ENCODE results near the gene ADCK1.

Gene ADCK1

DNA sequence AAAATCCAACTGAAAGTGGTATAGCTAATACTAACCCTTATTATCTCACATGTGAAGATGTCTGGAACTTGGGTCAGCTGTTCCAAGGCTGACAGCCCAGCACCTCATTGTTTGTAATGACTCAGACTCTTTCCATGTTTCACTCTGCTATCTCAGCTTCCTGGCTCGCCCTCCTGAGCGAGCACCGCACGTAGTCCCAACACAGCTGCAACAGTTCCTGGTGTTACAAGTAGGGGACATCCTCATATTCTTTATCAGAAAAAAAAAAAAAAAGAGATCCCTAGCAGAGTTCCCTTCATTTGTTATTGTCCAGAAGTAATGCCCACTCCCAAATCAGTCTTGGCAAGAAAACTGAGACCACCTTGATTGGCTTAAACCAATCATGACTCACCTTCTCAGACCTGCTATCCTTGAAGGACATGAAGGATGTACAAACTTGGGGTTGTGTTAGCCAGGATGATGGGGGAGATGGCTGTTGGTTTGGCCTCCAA lies 92.5 kb downstream of the ADCK1 start:
- TF ChIP-seq, protein P1, sequence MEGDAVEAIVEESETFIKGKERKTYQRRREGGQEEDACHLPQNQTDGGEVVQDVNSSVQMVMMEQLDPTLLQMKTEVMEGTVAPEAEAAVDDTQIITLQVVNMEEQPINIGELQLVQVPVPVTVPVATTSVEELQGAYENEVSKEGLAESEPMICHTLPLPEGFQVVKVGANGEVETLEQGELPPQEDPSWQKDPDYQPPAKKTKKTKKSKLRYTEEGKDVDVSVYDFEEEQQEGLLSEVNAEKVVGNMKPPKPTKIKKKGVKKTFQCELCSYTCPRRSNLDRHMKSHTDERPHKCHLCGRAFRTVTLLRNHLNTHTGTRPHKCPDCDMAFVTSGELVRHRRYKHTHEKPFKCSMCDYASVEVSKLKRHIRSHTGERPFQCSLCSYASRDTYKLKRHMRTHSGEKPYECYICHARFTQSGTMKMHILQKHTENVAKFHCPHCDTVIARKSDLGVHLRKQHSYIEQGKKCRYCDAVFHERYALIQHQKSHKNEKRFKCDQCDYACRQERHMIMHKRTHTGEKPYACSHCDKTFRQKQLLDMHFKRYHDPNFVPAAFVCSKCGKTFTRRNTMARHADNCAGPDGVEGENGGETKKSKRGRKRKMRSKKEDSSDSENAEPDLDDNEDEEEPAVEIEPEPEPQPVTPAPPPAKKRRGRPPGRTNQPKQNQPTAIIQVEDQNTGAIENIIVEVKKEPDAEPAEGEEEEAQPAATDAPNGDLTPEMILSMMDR (IDR thresholded peaks at IDR 0.05; ENCODE audit: insufficient read depth, low read length, missing control alignments): no peak
- POLR2A ChIA-PET: no interaction called here
- no peak for DNase-seq (ENCODE audit: low read depth, low spot score)
- CTCF ChIA-PET: no interaction called here
- no peak overlapping the region for H3K4me3 ChIP-seq (ENCODE audit: low read depth, low read length)

DNA sequence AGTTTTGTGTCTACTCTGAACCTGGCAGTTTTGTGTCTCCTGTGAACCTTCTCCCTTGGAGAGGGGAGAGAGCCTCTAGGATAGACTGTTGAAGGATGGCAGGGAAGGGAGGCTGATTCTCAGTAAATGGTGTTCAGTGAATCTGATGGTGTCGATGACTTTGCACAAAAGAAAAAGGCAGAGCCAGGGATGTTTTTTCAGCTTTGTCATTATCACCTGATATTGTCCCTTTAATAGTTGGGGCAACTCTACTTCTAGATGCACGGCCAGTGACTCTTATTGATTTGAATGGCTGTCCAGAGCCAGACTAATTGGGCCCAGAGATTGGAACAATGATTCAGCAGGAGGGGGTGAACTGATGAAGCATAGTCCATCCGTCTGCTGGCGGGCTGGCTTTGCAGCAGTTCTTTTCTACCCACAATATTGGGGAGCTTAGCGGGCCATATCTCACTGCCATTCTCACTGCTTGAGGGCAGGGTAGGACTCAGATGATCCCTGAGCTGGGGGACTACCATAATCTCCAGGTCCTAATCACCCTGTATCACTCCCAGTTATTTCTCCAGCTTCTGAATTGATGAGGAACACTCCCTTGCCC lies 93.1 kb downstream of the ADCK1 start:
- TF ChIP-seq, protein P1 (IDR thresholded peaks at IDR 0.05; ENCODE audit: insufficient read depth, low read length, missing control alignments): no peak
- POLR2A ChIA-PET: no interaction called here
- CTCF ChIA-PET: no interaction called here
- no peak for DNase-seq (ENCODE audit: low read depth, low spot score)
- no peak overlapping the region for H3K4me3 ChIP-seq (ENCODE audit: low read depth, low read length)

DNA sequence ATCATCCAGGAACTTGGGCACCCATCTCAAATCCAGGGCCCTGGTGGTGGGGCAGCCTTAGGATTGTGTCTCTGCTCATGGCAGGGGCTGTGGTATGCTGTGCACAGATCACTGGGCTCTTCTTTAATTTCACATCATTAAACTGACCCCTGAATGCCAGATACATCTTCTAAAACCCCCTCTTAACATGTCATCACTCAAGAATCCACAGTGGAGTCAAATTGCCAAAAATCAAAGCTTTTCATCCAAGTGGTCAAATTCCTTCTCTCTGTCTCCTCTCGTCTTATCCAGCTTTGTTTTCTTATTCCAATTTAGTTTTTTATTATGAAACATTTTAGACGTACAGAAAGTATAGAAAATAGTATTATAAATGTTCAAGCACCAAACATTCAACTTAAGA lies 97.5 kb downstream of the ADCK1 start:
- POLR2A ChIA-PET: no interaction called here
- CTCF ChIA-PET: interaction anchor here (1.4 kb wide), 1 partner anchor 34 kb away, joined by 3 read pairs; no protein-coding TSS in a partner anchor
- no peak for DNase-seq (ENCODE audit: low read depth, low spot score)
- TF ChIP-seq, protein P1 (IDR thresholded peaks at IDR 0.05; ENCODE audit: insufficient read depth, low read length, missing control alignments): no peak
- no peak overlapping the region for H3K4me3 ChIP-seq (ENCODE audit: low read depth, low read length)

DNA sequence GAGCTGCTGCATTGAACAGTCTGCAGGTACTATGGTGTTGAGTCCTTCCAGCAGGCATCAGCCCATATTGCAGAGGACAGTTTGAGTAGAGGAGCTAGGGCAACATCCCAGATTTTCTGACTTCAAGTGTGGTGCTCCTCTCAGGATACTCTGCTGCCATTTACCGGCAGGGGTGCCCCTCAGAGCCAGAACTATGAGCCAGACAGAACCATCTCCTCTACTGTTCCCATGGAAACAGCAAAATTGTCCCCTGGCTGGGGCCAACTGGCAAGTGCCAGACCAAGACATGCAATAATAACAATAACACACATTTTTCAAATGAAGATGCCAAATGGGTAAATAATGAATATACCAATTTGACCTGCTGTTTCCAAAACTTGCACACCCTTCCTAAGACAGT lies 102.9 kb downstream of the ADCK1 start:
- no peak for DNase-seq (ENCODE audit: low read depth, low spot score)
- ChIA-PET CTCF (interaction anchor here (1.0 kb wide), 1 partner anchor 693 kb away, joined by 3 read pairs; no protein-coding TSS in a partner anchor), POLR2A (no interaction called here)
- H3K4me3 ChIP-seq (ENCODE audit: low read depth, low read length): no peak overlapping the region
- TF ChIP-seq, protein P1 (IDR thresholded peaks at IDR 0.05; ENCODE audit: insufficient read depth, low read length, missing control alignments): no peak

DNA sequence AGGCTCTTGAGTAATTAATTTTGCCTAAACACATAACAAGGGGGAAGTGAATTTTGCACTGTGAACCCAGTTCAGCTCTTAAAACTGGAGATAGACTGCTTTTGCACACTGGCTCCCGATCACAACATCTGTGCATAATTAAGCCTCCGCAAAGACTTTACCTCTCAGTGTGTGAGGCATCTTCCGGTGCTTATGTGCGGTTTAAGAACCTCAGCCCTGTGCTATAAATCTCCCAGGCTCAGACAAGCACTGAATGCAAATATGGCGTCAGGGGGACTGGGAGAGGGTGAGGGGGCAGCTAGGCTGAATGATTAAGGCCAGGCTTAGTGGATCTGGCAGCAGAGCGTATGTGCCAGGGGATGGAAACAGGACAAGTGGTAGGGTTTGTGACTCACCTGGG lies 103.3 kb downstream of the ADCK1 start:
- H3K4me3 ChIP-seq (ENCODE audit: low read depth, low read length): no peak overlapping the region
- ChIA-PET CTCF (interaction anchor here (1.0 kb wide), 1 partner anchor 693 kb away, joined by 3 read pairs; no protein-coding TSS in a partner anchor), POLR2A (no interaction called here)
- TF ChIP-seq, protein P1 (IDR thresholded peaks at IDR 0.05; ENCODE audit: insufficient read depth, low read length, missing control alignments): no peak
- peak; percentile 12 for DNase-seq (ENCODE audit: low read depth, low spot score)

DNA sequence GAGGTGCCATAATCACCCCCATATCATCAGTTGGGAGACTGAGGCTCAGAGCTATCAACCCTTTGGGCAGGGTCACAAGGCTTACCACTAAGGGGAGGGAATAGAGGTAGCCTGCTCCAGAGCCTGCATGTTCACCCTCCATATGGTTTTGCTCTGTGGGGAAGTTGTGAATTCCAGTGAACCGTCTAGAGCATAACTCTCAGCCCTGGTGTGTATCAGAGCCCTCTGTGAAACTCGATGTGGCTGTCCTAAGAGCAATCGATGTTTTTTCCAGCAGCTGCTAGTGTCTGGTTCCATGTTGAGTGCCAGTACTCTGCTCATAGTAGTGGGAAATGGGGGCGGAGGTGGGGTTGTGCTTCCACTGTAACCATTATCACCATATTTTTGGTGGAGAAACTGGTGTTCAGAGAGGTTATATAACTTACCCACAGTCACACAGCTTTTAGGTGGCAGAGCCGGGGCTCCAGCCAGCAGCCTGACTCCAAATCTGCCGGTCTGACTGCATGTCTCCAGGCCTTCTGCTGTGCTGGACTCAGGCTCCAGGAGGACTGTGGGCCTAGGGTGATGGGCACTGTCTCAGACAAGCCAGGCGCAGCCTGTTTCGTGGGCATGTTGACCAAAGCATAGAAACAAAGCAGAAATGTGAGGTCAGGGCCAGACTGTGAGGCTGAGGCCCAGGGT lies 104.2 kb downstream of the ADCK1 start:
- H3K4me3 ChIP-seq (ENCODE audit: low read depth, low read length): no peak overlapping the region
- TF ChIP-seq, protein P1 (IDR thresholded peaks at IDR 0.05; ENCODE audit: insufficient read depth, low read length, missing control alignments): no peak
- no peak for DNase-seq (ENCODE audit: low read depth, low spot score)
- ChIA-PET POLR2A (no interaction called here), CTCF (no interaction called here)

Data from AG04449 (cell line).